ENCODE measurements around the gene ZNF738.

DNA sequence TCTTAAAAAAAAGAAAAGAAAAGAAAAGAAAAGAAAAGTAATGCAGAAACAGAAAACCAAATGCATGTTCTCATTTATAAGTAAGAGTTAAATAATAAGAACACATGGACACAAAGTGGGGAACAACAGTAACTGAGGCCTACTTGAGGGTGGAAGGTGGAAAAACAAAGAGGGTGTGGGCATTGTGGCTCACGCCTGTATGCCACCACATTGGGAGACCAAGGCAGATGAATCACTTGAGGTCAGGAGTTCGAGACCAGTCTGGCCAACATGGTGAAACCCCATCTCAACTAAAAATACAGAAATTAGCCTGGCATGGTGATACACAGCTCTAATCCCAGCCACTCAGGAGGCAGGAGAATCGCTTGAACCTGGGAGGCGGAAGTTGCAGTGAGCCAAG is 37.7 kb upstream of the ZNF738 start:
- TF ChIP-seq RAD21 (conservative IDR thresholded peaks at IDR 0.05): no peak
- TF ChIP-seq, protein P1, sequence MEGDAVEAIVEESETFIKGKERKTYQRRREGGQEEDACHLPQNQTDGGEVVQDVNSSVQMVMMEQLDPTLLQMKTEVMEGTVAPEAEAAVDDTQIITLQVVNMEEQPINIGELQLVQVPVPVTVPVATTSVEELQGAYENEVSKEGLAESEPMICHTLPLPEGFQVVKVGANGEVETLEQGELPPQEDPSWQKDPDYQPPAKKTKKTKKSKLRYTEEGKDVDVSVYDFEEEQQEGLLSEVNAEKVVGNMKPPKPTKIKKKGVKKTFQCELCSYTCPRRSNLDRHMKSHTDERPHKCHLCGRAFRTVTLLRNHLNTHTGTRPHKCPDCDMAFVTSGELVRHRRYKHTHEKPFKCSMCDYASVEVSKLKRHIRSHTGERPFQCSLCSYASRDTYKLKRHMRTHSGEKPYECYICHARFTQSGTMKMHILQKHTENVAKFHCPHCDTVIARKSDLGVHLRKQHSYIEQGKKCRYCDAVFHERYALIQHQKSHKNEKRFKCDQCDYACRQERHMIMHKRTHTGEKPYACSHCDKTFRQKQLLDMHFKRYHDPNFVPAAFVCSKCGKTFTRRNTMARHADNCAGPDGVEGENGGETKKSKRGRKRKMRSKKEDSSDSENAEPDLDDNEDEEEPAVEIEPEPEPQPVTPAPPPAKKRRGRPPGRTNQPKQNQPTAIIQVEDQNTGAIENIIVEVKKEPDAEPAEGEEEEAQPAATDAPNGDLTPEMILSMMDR (IDR thresholded peaks at IDR 0.05; ENCODE audit: poor library complexity, severe bottlenecking): no peak
- TF ChIP-seq, protein P2, sequence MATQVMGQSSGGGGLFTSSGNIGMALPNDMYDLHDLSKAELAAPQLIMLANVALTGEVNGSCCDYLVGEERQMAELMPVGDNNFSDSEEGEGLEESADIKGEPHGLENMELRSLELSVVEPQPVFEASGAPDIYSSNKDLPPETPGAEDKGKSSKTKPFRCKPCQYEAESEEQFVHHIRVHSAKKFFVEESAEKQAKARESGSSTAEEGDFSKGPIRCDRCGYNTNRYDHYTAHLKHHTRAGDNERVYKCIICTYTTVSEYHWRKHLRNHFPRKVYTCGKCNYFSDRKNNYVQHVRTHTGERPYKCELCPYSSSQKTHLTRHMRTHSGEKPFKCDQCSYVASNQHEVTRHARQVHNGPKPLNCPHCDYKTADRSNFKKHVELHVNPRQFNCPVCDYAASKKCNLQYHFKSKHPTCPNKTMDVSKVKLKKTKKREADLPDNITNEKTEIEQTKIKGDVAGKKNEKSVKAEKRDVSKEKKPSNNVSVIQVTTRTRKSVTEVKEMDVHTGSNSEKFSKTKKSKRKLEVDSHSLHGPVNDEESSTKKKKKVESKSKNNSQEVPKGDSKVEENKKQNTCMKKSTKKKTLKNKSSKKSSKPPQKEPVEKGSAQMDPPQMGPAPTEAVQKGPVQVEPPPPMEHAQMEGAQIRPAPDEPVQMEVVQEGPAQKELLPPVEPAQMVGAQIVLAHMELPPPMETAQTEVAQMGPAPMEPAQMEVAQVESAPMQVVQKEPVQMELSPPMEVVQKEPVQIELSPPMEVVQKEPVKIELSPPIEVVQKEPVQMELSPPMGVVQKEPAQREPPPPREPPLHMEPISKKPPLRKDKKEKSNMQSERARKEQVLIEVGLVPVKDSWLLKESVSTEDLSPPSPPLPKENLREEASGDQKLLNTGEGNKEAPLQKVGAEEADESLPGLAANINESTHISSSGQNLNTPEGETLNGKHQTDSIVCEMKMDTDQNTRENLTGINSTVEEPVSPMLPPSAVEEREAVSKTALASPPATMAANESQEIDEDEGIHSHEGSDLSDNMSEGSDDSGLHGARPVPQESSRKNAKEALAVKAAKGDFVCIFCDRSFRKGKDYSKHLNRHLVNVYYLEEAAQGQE (IDR thresholded peaks at IDR 0.05; ENCODE audit: borderline replicate concordance): no peak
- TF ChIP-seq EZH2 (IDR thresholded peaks at IDR 0.05; ENCODE audit: borderline replicate concordance, insufficient read depth, low read length, poor library complexity, severe bottlenecking): no peak
- TF ChIP-seq POLR2AphosphoS5 (IDR thresholded peaks at IDR 0.05): no peak

Data from neural cell (in vitro differentiated cells).